Epithelial cell of proximal tubule (primary cell): ENCODE measurements around the gene FMNL1. TPM values are rescaled to one million over a fixed set of nuclear protein-coding genes. Genes with fewer than 3 reads are reported as not detected.

Source experiments
- DNase-seq: peaks from one replicate; pipeline ENCODE4 v3.0.0-alpha.2; 2011; ENCODE audit warnings: low read depth
- H3K4me3 ChIP-seq: 2 replicates; pipeline ENCODE4 v1.5.1; 2011; ENCODE audit warnings: low read depth, mild to moderate bottlenecking, low read length
- total RNA-seq: library from RNA; depleted of rRNA; stranded (reverse); fragments of >200 nt; gene quantifications from 2 replicates; pipeline ENCODE4 v1.2.3, GENCODE V29; 2015
- TF ChIP-seq, protein P1 (sequence below): conservative IDR thresholded peaks from 2 replicates; pipeline ENCODE4 v1.5.1; 2012; ENCODE audit warnings: low read depth, mild to moderate bottlenecking, low read length

Gene FMNL1
- total RNA-seq, 1 donor from 2014 or later: 5.7 TPM

DNA sequence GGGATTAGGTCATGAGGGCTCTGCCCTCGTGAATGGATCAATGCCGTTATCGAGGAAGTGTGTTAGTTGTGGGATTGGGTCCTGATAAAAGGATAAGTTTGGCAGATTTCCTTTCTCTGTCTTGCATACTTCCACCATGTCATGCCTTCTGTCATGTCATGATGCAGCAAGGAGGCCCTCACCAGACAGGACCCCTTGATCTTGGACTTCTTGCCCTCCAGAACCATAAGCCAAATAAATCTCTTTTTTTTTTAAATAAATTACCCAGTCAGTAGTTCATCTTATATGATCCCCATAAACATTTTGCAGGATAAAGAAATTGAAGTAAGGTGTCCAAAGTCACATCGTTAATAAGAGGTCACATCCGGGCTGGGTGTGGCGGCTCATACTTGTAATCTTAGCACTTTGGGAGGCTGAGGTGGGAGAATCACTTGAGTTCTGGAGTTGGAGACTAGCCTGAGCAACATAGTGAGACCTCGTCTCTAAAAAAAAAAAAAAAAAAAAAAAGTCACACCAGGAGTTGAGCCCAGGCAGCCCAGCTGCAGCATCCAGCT is 34.8 kb upstream of the FMNL1 start:
- DNase-seq: no peak
- TF ChIP-seq, protein P1, sequence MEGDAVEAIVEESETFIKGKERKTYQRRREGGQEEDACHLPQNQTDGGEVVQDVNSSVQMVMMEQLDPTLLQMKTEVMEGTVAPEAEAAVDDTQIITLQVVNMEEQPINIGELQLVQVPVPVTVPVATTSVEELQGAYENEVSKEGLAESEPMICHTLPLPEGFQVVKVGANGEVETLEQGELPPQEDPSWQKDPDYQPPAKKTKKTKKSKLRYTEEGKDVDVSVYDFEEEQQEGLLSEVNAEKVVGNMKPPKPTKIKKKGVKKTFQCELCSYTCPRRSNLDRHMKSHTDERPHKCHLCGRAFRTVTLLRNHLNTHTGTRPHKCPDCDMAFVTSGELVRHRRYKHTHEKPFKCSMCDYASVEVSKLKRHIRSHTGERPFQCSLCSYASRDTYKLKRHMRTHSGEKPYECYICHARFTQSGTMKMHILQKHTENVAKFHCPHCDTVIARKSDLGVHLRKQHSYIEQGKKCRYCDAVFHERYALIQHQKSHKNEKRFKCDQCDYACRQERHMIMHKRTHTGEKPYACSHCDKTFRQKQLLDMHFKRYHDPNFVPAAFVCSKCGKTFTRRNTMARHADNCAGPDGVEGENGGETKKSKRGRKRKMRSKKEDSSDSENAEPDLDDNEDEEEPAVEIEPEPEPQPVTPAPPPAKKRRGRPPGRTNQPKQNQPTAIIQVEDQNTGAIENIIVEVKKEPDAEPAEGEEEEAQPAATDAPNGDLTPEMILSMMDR: no peak
- H3K4me3 ChIP-seq: no peak overlapping the region

GRCh38 chr17:45189009-45189408 is 32.7 kb upstream of the FMNL1 start:
- TF ChIP-seq, protein P1: no peak
- no peak for DNase-seq
- H3K4me3 ChIP-seq: no peak overlapping the region

DNA sequence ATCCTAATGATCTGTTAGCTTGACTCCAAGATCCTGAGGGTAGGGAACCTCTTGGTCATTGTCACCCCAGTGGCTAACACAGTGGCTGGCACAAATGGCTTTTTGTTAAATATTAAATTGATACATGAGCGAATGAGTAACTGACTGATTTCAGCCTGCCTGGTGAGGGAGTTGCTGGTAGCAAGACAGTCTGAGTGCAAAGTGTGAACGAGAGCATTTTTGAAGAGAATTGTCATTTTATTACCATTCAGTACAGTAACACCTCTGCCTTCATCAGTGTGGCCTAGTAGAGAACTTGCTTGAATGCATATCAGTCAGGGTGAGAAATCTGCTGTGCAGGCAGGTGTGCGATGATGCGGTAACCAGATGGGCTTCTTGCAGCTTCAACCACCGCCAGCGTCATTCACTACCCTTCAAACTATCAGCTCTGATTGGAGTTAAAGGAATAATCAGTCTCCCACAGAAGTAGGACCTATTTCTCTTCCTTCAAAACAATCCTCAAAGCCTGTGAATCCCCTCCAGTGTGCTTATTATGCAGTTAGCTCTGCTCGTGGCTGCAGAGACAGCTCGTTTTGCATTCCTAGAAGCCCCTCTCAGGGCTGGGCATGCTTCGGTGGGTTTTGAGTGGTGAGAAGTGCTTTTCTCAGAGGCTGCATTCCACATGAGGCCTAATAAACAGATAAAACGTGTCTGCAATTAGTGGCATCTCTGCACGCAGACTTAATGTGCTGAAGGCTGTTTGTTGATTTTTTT is 31.0 kb upstream of the FMNL1 start:
- H3K4me3 ChIP-seq: no peak overlapping the region
- no peak for DNase-seq
- TF ChIP-seq, protein P1: no peak

- no peak overlapping the region for H3K4me3 ChIP-seq
- TF ChIP-seq, protein P1: no peak
- DNase-seq: no peak
These were observed 26.3 kb upstream of the FMNL1 start for GRCh38 chr17:45195424-45195823.

DNA sequence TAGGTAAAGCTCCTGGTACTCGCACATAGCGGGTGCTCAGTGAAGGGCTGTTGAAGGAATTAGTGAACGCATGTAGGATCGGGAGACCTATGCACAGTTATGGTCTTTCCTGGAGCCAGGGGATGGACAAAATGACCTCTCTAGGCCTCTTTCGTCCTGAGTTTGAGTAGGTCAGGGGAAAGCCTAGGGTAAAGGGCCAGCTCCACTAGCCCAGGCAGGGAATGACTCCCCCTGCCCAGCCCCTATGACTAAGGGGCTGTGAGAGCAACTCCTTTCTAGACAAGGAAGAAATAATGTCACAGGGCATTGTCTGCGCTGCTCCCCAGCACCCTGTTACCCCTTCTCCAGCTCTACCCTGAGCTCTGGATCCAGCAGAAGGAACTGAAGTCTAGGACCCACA is 24.6 kb upstream of the FMNL1 start:
- H3K4me3 ChIP-seq: no peak overlapping the region

GRCh38 chr17:45197555-45198334 is 23.9 kb upstream of the FMNL1 start:
- H3K4me3 ChIP-seq: no peak overlapping the region
- TF ChIP-seq, protein P1: peak; percentile 99

More for the DNA sequence above, 24.6 kb upstream of the FMNL1 start:
- no peak for DNase-seq
- TF ChIP-seq, protein P1: no peak

More at GRCh38 chr17:45197555-45198334, 23.9 kb upstream of the FMNL1 start:
- no peak for DNase-seq
